HFFc6 (cell line): Measurements from ENCODE around the gene BCAS3. TPM values are rescaled to one million over a fixed set of nuclear protein-coding genes. Genes with fewer than 3 reads are reported as not detected.

Experiments
- DNase-seq: peaks from one replicate; pipeline ENCODE4 v3.0.0-alpha.2; 2018
- H3K27ac Mint-ChIP-seq: 2 replicates; pipeline ENCODE4 v1.8.0; 2020; ENCODE audit warnings: mild to moderate bottlenecking, mixed read lengths
- H3K27me3 Mint-ChIP-seq: 2 replicates; pipeline ENCODE4 v1.8.0; 2021; ENCODE audit warnings: mild to moderate bottlenecking, moderate library complexity, mixed read lengths; ENCODE audit not compliant: insufficient read depth
- H3K36me3 Mint-ChIP-seq: 2 replicates; pipeline ENCODE4 v1.8.0; 2021; ENCODE audit warnings: low read depth, mixed read lengths
- H3K4me1 Mint-ChIP-seq: 2 replicates; pipeline ENCODE4 v1.8.0; 2020; ENCODE audit warnings: low read depth, mixed read lengths
- H3K4me3 Mint-ChIP-seq: 2 replicates; pipeline ENCODE4 v1.8.0; 2020; ENCODE audit warnings: mild to moderate bottlenecking, moderate library complexity, mixed read lengths
- H3K9me3 Mint-ChIP-seq: 2 replicates; pipeline ENCODE4 v1.8.0; 2020; ENCODE audit warnings: mild to moderate bottlenecking, mixed read lengths
- CTCF ChIP-seq: fragments of 200-600 bp; sonication (generic); IDR thresholded peaks from 2 replicates; pipeline ENCODE4 v1.5.0; 2021; ENCODE audit warnings: antibody characterized with exemption, mild to moderate bottlenecking
- total RNA-seq, 6 experiments: library from RNA; stranded (reverse); fragmentation: NEBNext Ultra II Directional; extraction: Animal tissue kit (Norgen Biotek cat#: 25700); gene quantifications; 2 replicates in 1 of 6; 3 replicates in 5 of 6; pipeline ENCODE4 v1.2.3, GENCODE V29; 2021

The BCAS3 gene
- total RNA-seq, 6 experiments from 2014 or later, result 9.8 to 13.8 (median 12.0) TPM

GRCh38 chr17:60749050-60749449 lies 71.4 kb downstream of the BCAS3 start:
- H3K4me3 Mint-ChIP-seq, result no peak overlapping the region
- peaks cover 8% of the 10 kb centered on the region for H3K4me1 Mint-ChIP-seq
- peaks cover 9% of the 10 kb centered on the region for H3K9me3 Mint-ChIP-seq
- DNase-seq, result no peak
- no peak for TF ChIP-seq CTCF
- no peak overlapping the region for H3K27ac Mint-ChIP-seq
- peaks cover 10% of the 10 kb centered on the region for H3K36me3 Mint-ChIP-seq
- no peaks in the 10 kb centered on the region for H3K27me3 Mint-ChIP-seq

- H3K9me3 Mint-ChIP-seq, result peaks cover 9% of the 10 kb centered on the region
- TF ChIP-seq CTCF, result no peak
- no peaks in the 10 kb centered on the region for H3K27me3 Mint-ChIP-seq
- DNase-seq, result no peak
- H3K4me1 Mint-ChIP-seq, result peaks cover 1% of the 10 kb centered on the region
- no peak overlapping the region for H3K4me3 Mint-ChIP-seq
- peaks cover 10% of the 10 kb centered on the region for H3K36me3 Mint-ChIP-seq
- no peak overlapping the region for H3K27ac Mint-ChIP-seq
Measured at GRCh38 chr17:60749708-60750107, 72.1 kb downstream of the BCAS3 start.

- H3K36me3 Mint-ChIP-seq, result peaks cover 10% of the 10 kb centered on the region
- no peak for DNase-seq
- H3K27ac Mint-ChIP-seq, result no peak overlapping the region
- no peaks in the 10 kb centered on the region for H3K27me3 Mint-ChIP-seq
- H3K4me1 Mint-ChIP-seq, result no peaks in the 10 kb centered on the region
- H3K9me3 Mint-ChIP-seq, result peaks cover 9% of the 10 kb centered on the region
- H3K4me3 Mint-ChIP-seq, result no peak overlapping the region
- TF ChIP-seq CTCF, result no peak
Measured at GRCh38 chr17:60750640-60751039, 73.0 kb downstream of the BCAS3 start.

- no peak for DNase-seq
- no peak for TF ChIP-seq CTCF
- Mint-ChIP-seq H3K27ac (no peak overlapping the region), H3K27me3 (no peaks in the 10 kb centered on the region; the same call in 1 of the 2 replicates), H3K4me3 (no peak overlapping the region), H3K4me1 (no peaks in the 10 kb centered on the region), H3K9me3 (peaks cover 9% of the 10 kb centered on the region), H3K36me3 (peaks cover 10% of the 10 kb centered on the region)
Measured at GRCh38 chr17:60751884-60752283, 74.2 kb downstream of the BCAS3 start.

- Mint-ChIP-seq H3K27me3 (no peaks in the 10 kb centered on the region; the same call in 1 of the 2 replicates), H3K36me3 (peaks cover 10% of the 10 kb centered on the region), H3K9me3 (peaks cover 9% of the 10 kb centered on the region), H3K4me1 (no peaks in the 10 kb centered on the region), H3K4me3 (no peak overlapping the region), H3K27ac (no peak overlapping the region)
- no peak for TF ChIP-seq CTCF
- no peak for DNase-seq
Measured at GRCh38 chr17:60752873-60753577, 75.4 kb downstream of the BCAS3 start.
